Erythroblast (primary cell): ENCODE measurements around the gene FIG4.
"Not testable (repeated sequence)": the region's sequence is repeated elsewhere in the genome, so short reads cannot be mapped to it uniquely, and the experiment has no call there.

Source experiments
- DNase-seq, 2 experiments: peaks; one replicate each; lab custom pipeline; 2025; lab: John Stamatoyannopoulos, UW
- GATA1 ChIP-seq: IDR thresholded peaks from 2 replicates; pipeline ENCODE4 v1.6.1; 2011; ENCODE audit warnings: low read depth, mild to moderate bottlenecking, control low read depth, low read length, moderate library complexity
- POLR2A ChIP-seq: IDR thresholded peaks from 2 replicates; pipeline ENCODE4 v1.6.1; 2011; ENCODE audit warnings: mild to moderate bottlenecking, low read length

Gene FIG4

DNA sequence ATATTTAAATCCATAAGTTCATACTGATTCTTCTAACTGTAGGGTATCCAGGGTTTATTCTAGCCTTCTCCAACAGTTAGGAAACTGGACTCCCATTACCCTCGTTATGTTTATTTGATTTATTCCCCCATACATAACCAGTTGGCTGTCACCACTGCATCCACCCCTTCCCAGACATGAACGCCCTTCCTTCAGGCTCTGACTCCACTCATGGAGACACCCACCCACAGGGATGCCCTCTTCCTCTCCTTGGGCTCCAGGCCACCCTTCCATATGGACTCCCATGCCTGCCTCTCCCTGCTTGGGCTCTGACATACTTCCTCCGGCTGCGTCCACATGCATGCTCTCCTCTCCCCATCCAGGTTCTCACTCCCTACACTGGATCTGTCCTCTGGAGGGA, 124.0 kb downstream of the FIG4 start:
- TF ChIP-seq POLR2A: no peak
- no peak for TF ChIP-seq GATA1
- no peak for DNase-seq

DNA sequence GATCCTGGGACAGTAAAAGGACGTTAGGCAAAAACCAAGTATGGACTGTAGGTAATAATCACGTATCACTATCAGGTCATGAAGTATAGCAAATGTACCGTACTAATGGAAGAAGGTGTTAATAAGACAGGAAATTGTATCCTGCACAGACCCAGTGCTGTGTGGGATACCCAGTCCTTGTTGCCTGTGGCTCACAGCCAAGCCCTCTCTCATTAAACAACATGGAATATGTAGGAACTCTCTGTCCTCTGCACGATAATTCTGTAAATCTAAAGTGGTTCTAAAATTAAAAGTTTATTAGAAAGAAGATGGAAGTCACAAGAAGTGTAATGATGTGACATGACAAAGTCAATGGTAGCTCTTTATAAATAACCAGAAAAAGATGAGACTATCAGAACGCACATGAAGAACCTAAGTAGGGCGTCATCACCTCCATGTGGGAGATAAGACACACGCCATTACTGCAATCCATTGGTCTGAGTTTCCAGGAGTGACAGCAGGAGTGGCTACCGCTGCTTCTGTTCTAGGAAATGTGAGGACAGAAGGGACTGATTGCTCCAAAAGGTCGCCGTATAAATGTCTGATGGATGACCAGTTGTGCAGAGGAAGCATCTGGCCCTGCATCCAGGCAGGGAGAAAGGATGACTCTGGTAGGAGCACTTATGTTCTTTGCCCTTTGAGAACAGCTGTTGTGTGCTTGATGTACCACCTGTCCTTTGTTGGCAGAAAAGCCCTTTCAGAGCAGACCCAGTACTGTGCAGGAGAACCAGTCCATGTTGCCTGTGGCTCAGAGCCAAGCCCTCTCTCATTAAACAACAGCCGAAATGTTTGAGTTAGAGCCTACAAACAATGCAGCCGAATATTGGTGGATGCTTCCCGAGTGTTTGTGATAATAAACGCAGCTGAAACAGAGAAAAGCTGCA, 125.6 kb downstream of the FIG4 start:
- no peak for DNase-seq
- TF ChIP-seq POLR2A: no peak
- TF ChIP-seq GATA1: no peak

DNA sequence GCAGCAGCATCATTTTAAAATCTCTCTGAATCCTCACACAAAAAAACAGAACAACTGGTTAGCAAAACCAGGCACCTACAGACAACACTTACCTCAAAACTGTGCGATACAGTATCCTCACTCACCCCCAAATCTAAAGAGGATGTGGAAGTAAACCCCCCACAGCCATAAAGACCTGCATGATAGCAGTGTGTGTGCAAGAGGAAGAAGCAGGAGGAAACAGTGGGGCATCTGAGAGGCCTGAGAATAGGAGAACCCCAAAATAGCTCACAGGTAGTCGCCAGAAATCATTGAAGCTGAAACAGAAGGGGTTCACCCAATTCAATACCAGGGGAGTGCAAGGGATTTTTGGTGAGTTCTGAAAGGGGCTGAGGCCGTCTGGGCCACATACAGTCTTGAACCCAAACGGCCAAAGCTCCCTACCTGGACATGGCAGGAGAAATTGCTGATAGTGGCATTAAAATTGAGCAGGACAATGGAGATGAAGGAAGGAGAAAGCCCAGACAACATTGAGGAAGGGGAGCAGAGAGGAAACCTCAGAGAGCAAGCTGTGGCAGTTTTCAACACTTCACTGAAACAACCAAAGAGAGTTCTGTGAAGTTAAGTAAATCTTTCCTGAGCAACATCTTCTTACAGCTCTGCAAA, 129.7 kb downstream of the FIG4 start:
- no peak for DNase-seq
- TF ChIP-seq POLR2A: no peak
- no peak for TF ChIP-seq GATA1

DNA sequence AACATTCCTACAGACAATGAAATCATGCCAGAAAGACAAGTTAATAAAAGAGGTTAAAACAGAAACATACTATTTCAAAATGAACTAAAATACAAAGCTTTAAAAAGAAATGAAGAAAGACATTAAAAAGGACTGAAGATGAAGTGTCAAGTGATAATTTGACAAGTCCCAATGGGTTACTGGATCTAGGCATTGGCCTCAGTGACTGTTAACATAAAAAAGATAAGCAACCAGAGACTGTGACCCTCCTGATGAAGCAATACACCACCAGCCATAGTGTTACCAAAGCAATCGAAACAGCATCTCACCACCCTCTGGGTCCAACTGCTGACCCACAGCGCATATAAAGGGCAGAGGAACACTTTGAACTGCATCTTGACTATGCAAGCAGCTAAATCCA, 130.3 kb downstream of the FIG4 start:
- no peak for DNase-seq
- TF ChIP-seq POLR2A (no peak), GATA1 (no peak)

DNA sequence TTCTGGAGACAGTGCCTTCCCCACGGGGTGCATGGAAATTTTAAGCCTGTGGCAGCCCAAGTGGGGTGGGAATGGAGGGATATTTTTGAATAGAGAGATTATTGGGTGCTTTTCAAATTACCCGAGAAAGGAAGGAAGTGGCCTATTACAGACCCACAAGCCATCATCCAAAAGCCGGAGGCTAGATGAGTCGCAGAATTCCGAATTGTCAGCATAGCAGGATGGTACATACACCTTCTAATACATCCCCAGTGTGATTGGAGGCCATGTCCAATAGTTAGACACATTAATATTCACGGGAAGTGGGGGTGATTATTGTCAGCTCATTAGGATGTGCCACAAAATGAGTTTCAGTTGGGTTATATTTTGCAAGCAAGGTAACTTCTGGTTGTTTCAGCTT, 133.0 kb downstream of the FIG4 start:
- no peak for DNase-seq
- no peak for TF ChIP-seq GATA1
- TF ChIP-seq POLR2A: no peak

GRCh38 chr6:109826551-109826950, 135.5 kb downstream of the FIG4 start:
- TF ChIP-seq GATA1 (no peak), POLR2A (no peak)

GRCh38 chr6:109831352-109831751, 140.3 kb downstream of the FIG4 start:
- DNase-seq: not testable (repeated sequence)

More at GRCh38 chr6:109826551-109826950, 135.5 kb downstream of the FIG4 start:
- no peak for DNase-seq

DNA sequence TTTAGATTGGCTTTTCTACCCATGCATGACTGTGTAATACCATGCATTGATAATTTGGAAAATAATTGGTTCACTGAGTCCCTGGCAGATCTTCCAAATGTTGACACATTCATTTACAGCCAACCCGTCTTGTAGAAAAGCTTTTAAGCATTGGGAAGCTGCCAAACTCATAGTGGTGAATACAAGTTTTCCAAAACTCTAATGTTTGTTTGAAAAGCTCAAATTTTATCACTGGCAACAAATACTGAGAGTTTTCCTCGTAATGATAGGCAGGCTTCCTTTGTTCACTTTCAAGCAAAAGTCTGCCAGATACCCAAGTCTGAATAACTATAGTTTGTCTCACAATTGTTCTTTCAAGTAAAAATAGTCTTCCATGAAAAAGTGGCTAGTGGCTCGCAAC, 143.0 kb downstream of the FIG4 start:
- no peak for DNase-seq

DNA sequence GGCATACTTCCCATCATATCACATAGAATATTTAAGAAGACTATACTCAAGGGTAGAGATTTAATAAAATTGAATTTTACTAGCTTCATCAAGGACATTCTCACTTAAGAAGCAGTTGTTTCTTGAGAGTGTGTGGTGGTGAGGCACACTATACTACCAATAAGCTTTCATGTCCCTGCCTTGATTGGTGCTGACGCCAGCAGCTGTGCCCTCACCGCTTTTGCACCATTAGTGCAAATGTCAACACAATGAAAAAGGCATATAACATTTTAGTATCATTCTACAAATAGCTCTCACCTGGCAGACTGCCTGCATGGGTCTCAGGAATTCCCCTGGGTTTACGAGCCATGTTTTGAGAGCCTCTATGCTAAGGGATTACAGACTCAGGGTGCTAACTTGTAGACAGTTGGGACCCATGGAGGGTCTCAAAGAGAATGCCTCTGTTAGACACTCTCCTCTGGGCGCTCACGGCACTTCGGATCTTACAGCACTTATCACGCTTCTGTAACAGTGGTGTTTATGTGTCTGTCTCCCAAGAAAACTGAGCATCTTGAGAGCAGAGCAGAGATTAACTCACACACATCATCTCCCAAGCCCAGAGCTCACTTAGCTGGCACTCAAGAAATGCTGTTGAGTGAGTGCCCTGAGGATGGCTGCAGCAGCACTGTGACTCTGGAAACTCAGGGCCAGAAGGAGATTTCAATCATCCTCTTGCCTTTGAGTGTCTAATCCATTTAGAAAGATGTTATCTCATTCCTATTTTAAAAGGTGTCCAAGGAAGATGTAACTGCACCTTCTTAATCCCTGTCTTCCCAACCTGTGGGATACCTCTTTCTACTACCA, 143.7 kb downstream of the FIG4 start:
- TF ChIP-seq GATA1 (no peak), POLR2A (no peak)

More for the DNA sequence above, 143.0 kb downstream of the FIG4 start:
- TF ChIP-seq POLR2A (no peak), GATA1 (no peak)

GRCh38 chr6:109840034-109840433, 148.9 kb downstream of the FIG4 start:
- DNase-seq: no peak
- TF ChIP-seq GATA1: no peak
- TF ChIP-seq POLR2A: no peak

More for the DNA sequence above, 143.7 kb downstream of the FIG4 start:
- no peak for DNase-seq

DNA sequence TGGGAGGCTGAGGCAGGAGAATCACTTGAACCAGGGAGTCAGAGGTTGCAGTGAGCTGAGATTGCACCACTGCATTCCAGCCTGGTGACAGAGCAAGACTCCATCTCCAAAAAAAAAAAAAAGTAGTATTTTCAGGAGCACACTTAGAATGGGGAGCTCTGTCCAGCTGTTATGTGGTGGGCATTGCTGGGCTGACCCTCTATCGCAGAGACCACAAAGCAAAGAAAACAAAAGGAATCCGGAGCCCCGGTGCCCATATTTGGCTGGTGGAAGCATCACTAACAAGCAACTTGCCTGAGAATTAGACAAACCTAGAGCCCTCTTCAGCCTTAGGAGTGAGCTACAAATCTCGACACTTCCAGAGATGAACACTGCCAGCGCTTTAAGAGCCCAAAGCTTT, 149.7 kb downstream of the FIG4 start:
- DNase-seq: no peak
- no peak for TF ChIP-seq POLR2A
- no peak for TF ChIP-seq GATA1

- no peak for DNase-seq
- TF ChIP-seq POLR2A (no peak), GATA1 (no peak)
Measured at GRCh38 chr6:109841869-109842268, 150.8 kb downstream of the FIG4 start.

DNA sequence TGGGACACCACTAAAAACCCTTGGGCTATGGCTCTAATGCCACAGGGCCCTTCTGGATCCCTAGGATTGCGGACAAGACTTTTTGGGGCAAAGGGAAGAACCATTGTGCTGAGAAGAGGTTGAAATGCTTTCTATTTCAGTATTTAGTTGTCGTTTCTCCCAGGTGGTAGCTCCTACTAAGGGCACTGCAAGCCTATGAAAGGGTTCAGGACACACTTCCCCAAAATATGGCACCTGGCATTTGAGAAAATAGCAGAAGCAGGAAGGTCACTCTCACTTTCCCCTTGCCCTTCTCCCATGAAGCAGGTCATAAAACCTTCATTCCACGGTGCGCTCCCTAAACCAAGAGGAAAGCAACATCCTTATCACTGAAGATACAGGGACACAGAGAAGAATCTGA, 161.6 kb downstream of the FIG4 start:
- no peak for TF ChIP-seq POLR2A
- no peak for TF ChIP-seq GATA1
- no peak for DNase-seq

DNA sequence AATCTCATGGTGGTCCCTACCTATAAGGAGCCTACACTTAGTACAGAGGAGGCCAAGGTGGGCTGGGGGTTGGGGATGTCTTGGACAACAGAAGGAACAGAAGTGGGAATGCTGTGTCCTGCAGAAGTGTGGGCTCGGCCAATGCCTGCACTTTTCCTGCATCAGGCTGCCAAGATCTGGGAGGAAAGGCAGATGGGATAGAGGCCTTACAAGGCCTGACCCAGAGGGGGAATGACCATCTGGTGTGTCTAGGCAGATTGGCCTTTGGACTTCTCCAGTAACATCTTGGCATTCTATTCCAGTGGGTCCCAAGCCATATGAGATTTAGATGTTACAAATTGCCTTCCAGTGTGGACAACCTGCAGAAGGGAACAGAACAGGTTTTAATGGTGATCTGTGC, 162.3 kb downstream of the FIG4 start:
- TF ChIP-seq POLR2A: no peak
- TF ChIP-seq GATA1: no peak
- no peak for DNase-seq
